ENCODE data around the gene SLC35A3.

SLC35A3 gene

GRCh38 chr1:100080331-100080730, 110.5 kb downstream of the SLC35A3 start:
- DNase-seq, result no peak
